Stimulated activated CD4-positive, alpha-beta T cell treated with anti-CD3 and anti-CD28 coated beads, Interleukin-15, amount 100 ng/mL, for 48 hours (primary cell): Measurements from ENCODE around the gene RBBP5.
"Not testable (repeated sequence)": the region's sequence is repeated elsewhere in the genome, so short reads cannot be mapped to it uniquely, and the experiment has no call there.

Source experiments
- DNase-seq, 2 donors: peaks; one replicate each; pipeline ENCODE4 v3.0.0-alpha.2; 2020; ENCODE audit warnings: low read depth in 2 of 2

RBBP5 gene, protein sequence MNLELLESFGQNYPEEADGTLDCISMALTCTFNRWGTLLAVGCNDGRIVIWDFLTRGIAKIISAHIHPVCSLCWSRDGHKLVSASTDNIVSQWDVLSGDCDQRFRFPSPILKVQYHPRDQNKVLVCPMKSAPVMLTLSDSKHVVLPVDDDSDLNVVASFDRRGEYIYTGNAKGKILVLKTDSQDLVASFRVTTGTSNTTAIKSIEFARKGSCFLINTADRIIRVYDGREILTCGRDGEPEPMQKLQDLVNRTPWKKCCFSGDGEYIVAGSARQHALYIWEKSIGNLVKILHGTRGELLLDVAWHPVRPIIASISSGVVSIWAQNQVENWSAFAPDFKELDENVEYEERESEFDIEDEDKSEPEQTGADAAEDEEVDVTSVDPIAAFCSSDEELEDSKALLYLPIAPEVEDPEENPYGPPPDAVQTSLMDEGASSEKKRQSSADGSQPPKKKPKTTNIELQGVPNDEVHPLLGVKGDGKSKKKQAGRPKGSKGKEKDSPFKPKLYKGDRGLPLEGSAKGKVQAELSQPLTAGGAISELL

DNA sequence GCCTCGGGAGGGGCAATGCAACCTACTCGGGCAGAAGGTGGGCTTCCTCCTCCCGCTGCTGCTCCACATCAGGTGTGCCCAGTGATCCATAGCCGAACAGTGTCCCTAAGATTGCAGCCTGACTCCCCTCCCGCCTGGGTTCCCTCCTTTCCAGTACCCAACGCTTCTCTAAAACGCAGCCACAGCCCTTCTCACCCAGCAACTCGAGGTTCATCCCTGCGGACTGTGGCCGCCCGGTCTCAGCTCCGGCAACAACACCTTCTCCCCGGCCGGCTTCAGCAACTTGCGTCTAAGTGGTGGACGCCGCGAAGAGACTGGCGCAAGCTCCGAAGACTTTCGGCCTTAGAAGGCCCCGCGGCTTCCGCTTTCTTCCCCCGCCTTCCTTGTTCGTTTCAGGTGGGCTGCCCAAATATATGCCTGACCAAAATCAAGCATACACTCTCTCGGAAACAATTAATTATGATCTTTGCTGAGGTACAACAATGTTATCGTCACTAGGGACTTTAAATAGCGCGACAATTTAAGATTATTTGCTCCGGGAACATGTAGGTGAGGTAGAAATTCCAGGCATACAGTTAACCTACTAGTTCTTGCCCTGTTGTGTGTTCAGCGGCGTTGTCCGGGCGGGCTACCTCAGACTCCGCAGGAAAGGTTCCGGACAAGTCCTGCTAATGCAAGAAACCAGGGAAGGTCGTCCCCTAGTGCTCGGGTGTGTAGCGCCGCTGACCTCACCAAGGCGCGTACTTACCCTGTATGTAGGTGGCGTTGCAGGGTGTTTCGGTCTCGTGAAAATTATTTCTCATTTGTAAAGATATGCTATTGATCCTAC lies at the start of gene RBBP5:
RBBP5 (minus strand) TSS at position 319 of the 829 bp plus-strand sequence; CDS start at position 214, 105 bp downstream.
- DNase-seq: peak; percentile 92 to 94

- DNase-seq: no peak
Observed at GRCh38 chr1:205171369-205171768, 49.6 kb upstream of the RBBP5 start.

DNA sequence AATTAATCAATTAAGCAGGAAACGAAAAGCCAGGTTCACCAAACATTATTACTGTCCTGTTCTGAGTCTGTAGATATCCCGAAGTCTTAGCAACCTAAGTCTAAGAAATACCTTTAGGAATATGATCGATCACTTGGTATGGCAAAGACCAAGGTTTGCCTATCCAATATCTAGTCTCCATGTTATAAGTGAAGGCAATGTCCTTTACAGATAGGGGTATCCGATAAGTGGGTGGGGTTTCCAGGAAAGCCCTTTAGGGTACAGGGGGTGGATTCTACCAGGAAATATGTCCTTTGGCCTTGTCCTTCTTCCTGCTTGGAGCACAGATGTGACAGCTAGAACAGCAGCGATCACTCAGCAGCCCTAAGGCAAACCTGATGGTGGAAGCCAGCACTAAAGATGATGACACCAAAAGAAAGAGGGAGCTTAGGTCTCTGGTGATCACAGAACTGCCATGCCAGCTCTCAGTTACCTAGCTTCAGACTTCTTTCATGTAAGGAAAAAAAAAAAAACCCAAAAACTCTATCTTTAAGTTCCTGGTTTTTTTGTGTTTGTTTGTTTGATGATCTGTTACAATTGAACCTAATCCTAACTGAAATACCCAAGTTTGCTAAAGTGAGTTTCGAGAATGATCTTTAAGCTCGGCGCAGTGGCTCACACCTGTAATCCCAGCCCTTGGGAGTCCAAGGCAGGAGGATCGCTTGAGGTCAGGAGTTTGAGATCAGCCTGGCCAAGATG lies 48.9 kb upstream of the RBBP5 start:
- DNase-seq: no peak

- DNase-seq: no peak
Observed at GRCh38 chr1:205169248-205169647, 47.5 kb upstream of the RBBP5 start.

- DNase-seq: no peak
Observed at GRCh38 chr1:205168291-205168690, 46.5 kb upstream of the RBBP5 start.

- no peak for DNase-seq
Observed at GRCh38 chr1:205162301-205162700, 40.5 kb upstream of the RBBP5 start.

GRCh38 chr1:205161076-205161475 lies 39.3 kb upstream of the RBBP5 start:
- no peak for DNase-seq

DNA sequence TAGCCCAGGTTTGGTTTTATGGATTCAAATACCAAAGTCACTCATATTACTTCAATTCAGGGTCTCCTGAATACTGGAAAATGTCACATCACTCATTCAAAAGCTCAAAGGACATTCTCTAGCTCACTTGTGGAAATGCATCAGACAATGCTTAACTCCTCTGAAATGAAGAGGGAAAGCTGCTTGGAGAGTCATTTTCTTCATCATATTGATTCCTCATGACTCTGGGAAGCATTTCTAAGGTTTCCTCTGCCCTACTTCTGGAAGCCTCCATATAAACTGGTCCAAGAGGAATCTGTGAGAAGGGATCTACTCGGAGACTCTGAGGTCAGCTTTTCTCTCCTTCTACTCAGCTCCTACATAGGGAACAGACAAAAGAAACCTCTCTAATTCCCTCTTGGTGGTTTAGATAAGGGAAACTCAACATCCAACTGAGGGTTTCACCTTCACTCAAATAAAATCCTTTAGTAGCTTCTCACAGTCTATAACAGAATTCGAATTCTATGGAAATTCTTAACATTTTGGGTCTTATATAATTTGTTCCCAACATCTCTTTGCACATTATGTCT lies 36.4 kb upstream of the RBBP5 start:
- DNase-seq: no peak

DNA sequence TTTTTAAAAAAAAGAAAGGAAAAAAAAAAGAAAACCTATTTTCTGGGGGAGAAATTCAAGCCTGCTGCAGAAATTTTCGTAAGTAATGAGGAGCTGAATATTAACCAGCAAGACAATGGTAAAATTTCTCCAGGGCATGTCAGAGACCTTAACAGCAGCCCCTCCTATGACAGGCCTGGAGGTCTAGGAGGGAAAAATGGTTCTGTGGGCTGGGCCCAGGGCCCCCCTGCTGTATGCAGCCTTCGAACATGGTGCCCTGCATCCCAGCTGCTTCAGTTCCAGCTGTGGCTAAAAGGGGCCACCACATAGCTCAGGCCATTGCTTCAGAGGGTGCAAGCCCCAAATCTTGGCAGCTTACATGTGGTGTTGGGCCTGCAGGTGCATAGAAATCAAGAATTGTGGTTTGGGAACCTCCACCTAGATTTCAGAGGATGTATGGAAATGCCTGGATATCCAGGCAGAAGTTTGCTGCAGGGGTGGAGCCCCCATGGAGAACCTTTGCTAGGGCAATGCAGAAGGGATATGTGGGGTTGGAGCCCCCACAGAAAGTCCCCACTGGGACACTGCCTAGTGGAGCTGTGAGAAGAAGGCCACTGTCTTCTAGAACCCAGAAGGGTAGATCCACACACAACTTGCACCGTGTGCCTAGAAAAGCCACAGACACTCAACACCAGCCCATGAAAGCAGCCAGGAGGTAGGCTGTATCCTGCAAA lies 34.0 kb upstream of the RBBP5 start:
- not testable (repeated sequence) for DNase-seq

DNA sequence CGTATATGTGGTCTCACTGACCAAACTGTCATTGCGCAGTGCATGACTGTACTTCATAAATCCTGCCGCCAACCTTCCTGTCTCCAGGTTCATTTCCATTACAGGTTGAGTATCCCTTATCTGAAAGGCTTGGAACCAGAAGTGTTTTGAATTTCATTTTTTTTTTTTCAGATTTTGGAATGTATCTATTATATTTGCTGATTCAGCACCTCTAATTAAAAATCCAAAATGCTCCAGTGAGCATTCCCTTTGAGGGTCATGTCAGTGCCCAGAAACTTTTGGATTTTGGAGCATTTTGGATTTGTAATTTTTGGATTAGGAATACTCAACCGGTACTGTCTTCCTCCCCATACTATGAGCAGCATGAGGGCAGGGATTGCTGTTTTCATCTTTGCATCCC lies 30.7 kb upstream of the RBBP5 start:
- no peak for DNase-seq

GRCh38 chr1:205150651-205151428 lies 29.1 kb upstream of the RBBP5 start:
- DNase-seq: no peak

DNA sequence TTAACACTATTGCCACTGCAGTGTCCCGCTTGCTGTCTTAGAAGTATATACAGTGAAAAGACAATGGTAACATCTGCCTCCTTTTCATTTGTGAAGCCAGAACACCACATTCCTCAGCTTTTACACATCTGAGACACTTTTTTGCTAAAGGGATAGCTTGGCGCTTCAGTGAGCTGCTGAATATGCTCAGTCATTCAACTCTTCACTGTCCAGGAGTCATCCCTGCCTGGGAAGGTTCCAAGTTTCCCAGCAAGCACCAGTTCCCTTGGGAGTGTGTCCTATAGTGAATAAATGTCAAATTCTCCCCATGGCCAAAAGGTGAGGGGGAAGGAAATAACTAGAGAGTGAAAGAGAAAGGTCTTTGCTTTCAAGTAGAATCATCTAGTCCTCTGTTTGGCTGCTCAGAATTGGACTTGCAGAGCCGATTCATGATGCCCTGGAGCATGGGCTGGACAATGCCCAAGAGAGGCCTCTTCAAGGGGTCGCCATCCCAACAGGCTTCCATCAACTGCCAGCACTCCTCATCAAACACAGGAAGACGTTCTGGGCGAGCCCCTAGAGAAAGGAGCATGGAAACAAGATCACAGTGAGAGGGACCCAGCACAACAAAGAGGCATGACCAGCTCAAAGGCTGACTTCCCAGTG lies 25.5 kb upstream of the RBBP5 start:
- no peak for DNase-seq

DNA sequence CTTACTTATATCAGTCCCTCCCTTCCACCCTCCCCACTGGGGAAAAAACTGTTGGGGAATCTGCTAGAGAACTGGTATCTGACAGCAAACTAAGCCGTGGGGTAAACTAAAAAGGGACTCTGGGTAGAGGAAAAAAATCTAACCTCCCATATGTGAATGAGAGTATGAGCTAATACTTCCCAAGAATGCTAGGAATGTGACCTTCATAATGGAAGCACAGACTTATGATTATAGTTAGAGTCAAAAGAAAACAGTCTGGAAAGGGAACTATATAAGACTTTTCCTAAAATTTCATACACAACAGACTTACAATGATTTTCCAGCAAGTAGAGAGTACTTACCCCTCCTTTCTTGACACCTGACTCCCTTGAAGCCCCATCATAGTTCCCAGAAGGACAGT lies 23.0 kb upstream of the RBBP5 start:
- no peak for DNase-seq

DNA sequence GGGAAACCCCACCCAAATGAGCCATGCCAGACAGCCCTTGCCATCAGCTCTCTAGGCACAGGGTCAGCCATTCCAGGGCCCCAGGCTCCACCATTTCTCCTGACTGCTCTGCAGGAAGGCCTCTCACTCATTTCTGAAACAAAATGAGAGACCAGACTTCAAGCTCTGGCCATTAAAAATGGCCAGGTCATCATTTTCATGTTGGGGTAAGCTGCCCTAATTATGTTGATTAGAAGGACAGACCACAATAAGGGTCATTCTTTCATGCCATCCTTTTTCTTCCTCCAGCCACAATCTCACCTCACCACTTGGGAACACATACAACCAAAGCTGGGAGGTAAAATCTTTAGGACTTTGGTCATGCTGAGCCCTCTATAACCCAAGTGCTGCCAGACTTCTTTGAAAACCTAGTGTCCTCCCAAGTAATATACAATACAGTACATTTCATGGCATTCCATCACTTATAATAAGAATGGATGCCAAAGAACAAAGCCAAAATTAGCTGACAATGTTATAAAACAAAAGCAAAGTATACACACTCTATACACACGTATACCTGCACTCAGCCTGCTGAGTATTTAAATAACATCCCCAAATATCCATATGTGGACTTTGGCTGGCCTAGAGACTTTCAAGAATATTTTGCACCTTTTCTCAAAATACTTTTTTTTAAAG lies 22.4 kb upstream of the RBBP5 start:
- DNase-seq: no peak

GRCh38 chr1:205142102-205142469 lies 20.3 kb upstream of the RBBP5 start:
- no peak for DNase-seq

DNA sequence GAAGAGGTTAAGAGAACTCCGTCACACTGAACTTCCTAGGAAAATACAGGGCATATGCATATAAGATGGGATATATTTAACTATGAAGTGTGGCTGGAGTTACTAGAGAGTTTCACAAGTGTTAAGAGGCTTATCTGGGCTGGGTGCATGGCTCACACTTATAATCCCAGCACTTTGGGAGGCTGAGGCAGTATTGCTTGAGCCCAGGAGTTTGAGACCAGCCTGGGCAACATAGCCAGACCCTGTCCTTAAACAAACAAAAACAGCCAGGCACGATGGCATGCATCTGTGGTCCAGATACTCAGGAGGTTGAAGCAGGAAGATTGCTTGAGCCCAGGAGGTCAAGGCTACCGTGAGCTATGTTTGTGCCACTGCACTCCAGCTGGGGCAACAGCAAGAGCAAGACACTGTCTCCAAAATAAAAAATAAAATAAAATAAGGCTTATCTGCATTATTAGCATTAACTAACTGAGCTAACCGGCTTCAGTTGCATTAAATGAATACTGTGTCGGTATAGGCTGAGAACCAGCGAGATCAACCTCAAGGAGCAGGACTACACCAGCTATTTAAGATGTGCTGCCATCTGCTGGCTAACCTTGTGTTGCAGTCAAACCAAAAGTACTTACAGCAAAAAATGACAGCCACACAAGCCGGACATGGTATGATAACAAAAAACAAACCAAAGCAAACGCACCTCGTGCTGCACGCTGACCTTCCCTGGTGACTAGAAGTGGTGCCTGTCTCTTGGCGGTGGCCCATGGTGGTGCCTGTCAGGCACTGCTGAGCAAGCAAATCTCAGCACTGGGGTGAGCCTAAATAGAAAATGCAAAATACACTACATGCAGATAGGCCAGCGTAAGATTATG lies 19.7 kb upstream of the RBBP5 start:
- DNase-seq: peak; percentile 52 to 73

DNA sequence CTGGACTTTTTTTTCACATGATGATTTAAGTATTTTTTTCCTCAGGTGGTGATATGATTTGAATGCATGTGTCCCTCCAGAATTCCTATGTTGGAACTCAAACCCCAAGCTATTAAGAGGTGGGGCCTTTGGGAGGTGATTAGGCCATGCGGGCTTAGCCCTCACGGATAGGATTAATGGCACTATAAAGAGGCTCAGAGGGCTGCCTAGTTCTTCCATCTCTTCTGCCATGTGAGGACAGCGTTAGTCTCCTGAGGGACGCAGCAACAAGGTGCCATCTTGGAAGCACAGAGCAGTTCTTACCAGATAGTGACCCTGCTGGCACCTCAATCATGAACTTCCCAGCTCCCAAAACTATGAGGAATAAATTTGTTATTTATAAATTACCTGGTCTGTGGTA lies 18.3 kb upstream of the RBBP5 start:
- DNase-seq: no peak

DNA sequence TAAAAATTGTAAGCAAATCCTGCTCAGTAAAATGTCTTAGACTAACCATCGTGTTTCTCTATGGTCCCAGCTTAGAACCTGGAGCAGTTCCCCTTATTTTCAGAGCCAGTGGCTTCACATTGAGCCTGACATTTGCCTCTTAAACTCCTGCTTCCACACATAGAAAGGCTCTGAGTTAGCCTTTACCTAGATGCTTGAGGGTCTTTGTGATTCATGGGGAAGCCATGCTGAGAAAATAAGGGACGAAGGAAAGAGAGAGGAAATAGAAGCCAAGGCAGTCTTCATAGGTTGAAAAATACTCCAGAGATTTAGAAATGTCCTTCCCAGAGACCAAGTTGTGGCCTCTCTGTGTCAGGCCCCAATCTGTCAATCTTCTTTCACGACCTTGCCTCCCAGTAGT lies 16.1 kb upstream of the RBBP5 start:
- DNase-seq: no peak
